Measurements from ENCODE around the gene FXR2. TPM values are rescaled to one million over a fixed set of nuclear protein-coding genes. Genes with fewer than 3 reads are reported as not detected.

The FXR2 gene
- polyA plus RNA-seq, 1 donor from 2014 or later, result 118 TPM

DNA sequence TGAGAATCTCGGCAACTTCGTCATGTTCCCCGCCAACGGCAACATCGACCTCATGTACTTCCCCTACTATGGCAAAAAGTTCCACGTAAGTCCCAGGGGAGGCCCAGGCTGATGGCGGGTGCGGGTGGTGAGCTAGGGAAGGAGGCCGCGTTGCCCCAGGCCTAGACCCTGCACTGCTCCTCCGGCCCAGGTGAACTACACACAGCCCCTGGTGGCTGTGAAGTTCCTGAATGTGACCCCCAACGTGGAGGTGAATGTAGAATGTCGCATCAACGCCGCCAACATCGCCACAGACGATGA is 40.8 kb upstream of the FXR2 start:
- no peak overlapping the region for H3K4me2 ChIP-seq (ENCODE audit: low read length)
- no peaks in the 10 kb centered on the region for H3K9me3 ChIP-seq (ENCODE audit: low read length)
- no peaks in the 10 kb centered on the region for H3K36me3 ChIP-seq (ENCODE audit: insufficient read depth, low read length)
- no peak overlapping the region for H3K27ac ChIP-seq (ENCODE audit: low read length)
- no peaks in the 10 kb centered on the region for H3K9me2 ChIP-seq (ENCODE audit: insufficient read depth, low read length)
- H3K27me3 ChIP-seq (ENCODE audit: insufficient read depth, low read depth, low read length), result no peaks in the 10 kb centered on the region
- H3K79me2 ChIP-seq (replicated peaks; ENCODE audit: insufficient read depth, low read length), result peaks cover 10% of the 10 kb centered on the region
- no peaks in the 10 kb centered on the region for H3F3A ChIP-seq (ENCODE audit: insufficient read depth, low read length, poor library complexity, severe bottlenecking)
- no peaks in the 10 kb centered on the region for H4K20me1 ChIP-seq (ENCODE audit: insufficient read depth)
- TF ChIP-seq, protein P1, sequence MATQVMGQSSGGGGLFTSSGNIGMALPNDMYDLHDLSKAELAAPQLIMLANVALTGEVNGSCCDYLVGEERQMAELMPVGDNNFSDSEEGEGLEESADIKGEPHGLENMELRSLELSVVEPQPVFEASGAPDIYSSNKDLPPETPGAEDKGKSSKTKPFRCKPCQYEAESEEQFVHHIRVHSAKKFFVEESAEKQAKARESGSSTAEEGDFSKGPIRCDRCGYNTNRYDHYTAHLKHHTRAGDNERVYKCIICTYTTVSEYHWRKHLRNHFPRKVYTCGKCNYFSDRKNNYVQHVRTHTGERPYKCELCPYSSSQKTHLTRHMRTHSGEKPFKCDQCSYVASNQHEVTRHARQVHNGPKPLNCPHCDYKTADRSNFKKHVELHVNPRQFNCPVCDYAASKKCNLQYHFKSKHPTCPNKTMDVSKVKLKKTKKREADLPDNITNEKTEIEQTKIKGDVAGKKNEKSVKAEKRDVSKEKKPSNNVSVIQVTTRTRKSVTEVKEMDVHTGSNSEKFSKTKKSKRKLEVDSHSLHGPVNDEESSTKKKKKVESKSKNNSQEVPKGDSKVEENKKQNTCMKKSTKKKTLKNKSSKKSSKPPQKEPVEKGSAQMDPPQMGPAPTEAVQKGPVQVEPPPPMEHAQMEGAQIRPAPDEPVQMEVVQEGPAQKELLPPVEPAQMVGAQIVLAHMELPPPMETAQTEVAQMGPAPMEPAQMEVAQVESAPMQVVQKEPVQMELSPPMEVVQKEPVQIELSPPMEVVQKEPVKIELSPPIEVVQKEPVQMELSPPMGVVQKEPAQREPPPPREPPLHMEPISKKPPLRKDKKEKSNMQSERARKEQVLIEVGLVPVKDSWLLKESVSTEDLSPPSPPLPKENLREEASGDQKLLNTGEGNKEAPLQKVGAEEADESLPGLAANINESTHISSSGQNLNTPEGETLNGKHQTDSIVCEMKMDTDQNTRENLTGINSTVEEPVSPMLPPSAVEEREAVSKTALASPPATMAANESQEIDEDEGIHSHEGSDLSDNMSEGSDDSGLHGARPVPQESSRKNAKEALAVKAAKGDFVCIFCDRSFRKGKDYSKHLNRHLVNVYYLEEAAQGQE (IDR thresholded peaks at IDR 0.05; ENCODE audit: borderline replicate concordance), result no peak
- TF ChIP-seq POLR2AphosphoS5 (IDR thresholded peaks at IDR 0.05) (no peak), RAD21 (conservative IDR thresholded peaks at IDR 0.05) (no peak), EZH2 (IDR thresholded peaks at IDR 0.05; ENCODE audit: borderline replicate concordance, insufficient read depth, low read length, poor library complexity, severe bottlenecking) (no peak), MXI1 (conservative IDR thresholded peaks at IDR 0.05; ENCODE audit: poor library complexity, severe bottlenecking) (no peak), SMC3 (conservative IDR thresholded peaks at IDR 0.05; ENCODE audit: poor library complexity) (no peak), TAF1 (IDR thresholded peaks at IDR 0.05; ENCODE audit: low read depth) (no peak), EP300 (conservative IDR thresholded peaks at IDR 0.05; ENCODE audit: poor library complexity, severe bottlenecking) (no peak)
- TF ChIP-seq, protein P2, sequence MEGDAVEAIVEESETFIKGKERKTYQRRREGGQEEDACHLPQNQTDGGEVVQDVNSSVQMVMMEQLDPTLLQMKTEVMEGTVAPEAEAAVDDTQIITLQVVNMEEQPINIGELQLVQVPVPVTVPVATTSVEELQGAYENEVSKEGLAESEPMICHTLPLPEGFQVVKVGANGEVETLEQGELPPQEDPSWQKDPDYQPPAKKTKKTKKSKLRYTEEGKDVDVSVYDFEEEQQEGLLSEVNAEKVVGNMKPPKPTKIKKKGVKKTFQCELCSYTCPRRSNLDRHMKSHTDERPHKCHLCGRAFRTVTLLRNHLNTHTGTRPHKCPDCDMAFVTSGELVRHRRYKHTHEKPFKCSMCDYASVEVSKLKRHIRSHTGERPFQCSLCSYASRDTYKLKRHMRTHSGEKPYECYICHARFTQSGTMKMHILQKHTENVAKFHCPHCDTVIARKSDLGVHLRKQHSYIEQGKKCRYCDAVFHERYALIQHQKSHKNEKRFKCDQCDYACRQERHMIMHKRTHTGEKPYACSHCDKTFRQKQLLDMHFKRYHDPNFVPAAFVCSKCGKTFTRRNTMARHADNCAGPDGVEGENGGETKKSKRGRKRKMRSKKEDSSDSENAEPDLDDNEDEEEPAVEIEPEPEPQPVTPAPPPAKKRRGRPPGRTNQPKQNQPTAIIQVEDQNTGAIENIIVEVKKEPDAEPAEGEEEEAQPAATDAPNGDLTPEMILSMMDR (IDR thresholded peaks at IDR 0.05; ENCODE audit: poor library complexity, severe bottlenecking), result no peak
- no peak overlapping the region for H2AFZ ChIP-seq (ENCODE audit: low read depth, low read length)
- no peak overlapping the region for H3K9ac ChIP-seq (ENCODE audit: low read length)
- no peak overlapping the region for H3K4me3 ChIP-seq (ENCODE audit: low read length)

DNA sequence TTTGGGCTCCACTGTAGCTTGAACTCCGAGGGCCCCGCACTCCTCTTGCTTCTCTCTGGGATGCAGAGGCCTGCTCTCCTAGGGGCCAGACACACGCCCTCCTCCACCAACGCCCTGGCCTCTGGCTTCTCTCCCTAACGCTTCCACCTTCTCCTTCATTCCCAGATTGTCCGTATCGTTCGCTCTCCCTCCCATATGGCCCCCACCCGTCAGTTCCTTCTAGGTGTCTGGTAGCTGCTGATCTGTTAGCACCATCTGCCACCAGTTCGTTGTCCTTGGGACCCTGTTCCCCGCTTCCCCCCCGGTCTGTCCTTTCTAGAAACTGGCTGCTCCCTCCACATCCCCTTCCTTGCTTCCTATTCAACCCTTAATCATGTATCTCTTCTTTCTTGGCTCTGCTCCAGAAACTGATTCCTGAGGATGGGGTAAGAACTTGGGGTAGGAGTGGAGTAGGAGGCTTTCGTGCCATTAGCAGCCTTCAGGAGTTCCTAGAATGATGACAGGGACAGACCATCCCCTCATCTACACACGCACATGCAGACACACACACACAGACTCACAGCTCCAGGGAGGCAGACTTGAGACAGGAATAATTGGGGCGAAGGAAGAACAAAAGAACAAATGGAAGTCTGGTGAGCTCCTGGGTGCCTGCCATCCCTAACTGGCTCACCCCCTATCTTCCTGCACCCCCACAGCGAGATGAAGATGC is 40.3 kb upstream of the FXR2 start:
- Histone ChIP-seq H4K20me1 (ENCODE audit: insufficient read depth) (no peaks in the 10 kb centered on the region), H3K27me3 (ENCODE audit: insufficient read depth, low read depth, low read length) (no peaks in the 10 kb centered on the region), H3K36me3 (ENCODE audit: insufficient read depth, low read length) (no peaks in the 10 kb centered on the region), H3K9me2 (ENCODE audit: insufficient read depth, low read length) (no peaks in the 10 kb centered on the region), H3F3A (ENCODE audit: insufficient read depth, low read length, poor library complexity, severe bottlenecking) (no peaks in the 10 kb centered on the region), H3K79me2 (replicated peaks; ENCODE audit: insufficient read depth, low read length) (peaks cover 10% of the 10 kb centered on the region), H3K27ac (ENCODE audit: low read length) (no peak overlapping the region), H3K9me3 (ENCODE audit: low read length) (no peaks in the 10 kb centered on the region), H3K9ac (ENCODE audit: low read length) (no peak overlapping the region), H3K4me2 (ENCODE audit: low read length) (no peak overlapping the region), H3K4me3 (ENCODE audit: low read length) (no peak overlapping the region), H2AFZ (ENCODE audit: low read depth, low read length) (no peak overlapping the region)
- TF ChIP-seq MXI1 (conservative IDR thresholded peaks at IDR 0.05; ENCODE audit: poor library complexity, severe bottlenecking) (no peak), EZH2 (IDR thresholded peaks at IDR 0.05; ENCODE audit: borderline replicate concordance, insufficient read depth, low read length, poor library complexity, severe bottlenecking) (no peak), POLR2AphosphoS5 (IDR thresholded peaks at IDR 0.05) (no peak), RAD21 (conservative IDR thresholded peaks at IDR 0.05) (no peak), TAF1 (IDR thresholded peaks at IDR 0.05; ENCODE audit: low read depth) (no peak), SMC3 (conservative IDR thresholded peaks at IDR 0.05; ENCODE audit: poor library complexity) (no peak), EP300 (conservative IDR thresholded peaks at IDR 0.05; ENCODE audit: poor library complexity, severe bottlenecking) (no peak)
- TF ChIP-seq, protein P1 (IDR thresholded peaks at IDR 0.05; ENCODE audit: borderline replicate concordance), result no peak
- TF ChIP-seq, protein P2 (IDR thresholded peaks at IDR 0.05; ENCODE audit: poor library complexity, severe bottlenecking), result no peak

Data from neural cell (in vitro differentiated cells).